ENCODE results near the gene POC1A. TPM values are rescaled to one million over a fixed set of nuclear protein-coding genes. Genes with fewer than 3 reads are reported as not detected.

The POC1A gene
- total RNA-seq, 1 experiment from 2014 or later = 16.1 TPM

DNA sequence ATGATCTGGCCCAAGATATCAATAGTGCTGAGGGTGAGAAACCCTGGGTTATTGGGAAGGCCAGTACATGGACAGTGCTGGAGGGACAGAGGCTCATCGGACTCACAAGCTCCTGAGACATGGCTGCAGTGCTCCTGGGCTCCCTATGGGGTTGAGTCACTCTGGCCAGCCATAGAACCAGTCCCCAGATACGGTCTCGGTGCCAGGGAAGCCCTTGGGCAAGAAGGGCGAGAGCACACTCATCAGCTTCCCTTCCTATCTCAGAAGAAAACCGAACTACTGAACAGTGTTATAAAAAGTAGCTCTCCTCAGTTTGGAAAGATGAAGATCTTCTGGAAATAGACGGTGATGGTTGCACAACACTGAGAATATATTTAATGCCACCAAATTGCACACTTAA is 34.4 kb downstream of the POC1A start:
- Histone ChIP-seq H3K27ac (ENCODE audit: low read depth, low read length, poor library complexity, severe bottlenecking) (no peak overlapping the region), H3K4me3 (ENCODE audit: low read depth, low read length, poor library complexity, severe bottlenecking) (no peak overlapping the region), H3K4me1 (ENCODE audit: insufficient read depth, low read length, poor library complexity, severe bottlenecking) (no peaks in the 10 kb centered on the region), H3K9me3 (ENCODE audit: low read depth, low read length, poor library complexity, severe bottlenecking) (no peaks in the 10 kb centered on the region), H3K36me3 (ENCODE audit: insufficient read depth, low read length, poor library complexity, severe bottlenecking) (peaks cover 2% of the 10 kb centered on the region), H3K27me3 (replicated peaks; ENCODE audit: insufficient read depth, low read depth, low read length, poor library complexity) (no peaks in the 10 kb centered on the region)
- no peak for DNase-seq (ENCODE audit: low spot score)
- BruUV-seq (replicated peaks) = no TSS peak
- POLR2A ChIA-PET (ENCODE audit: low non-redundant PET) = no interaction called here
- intact Hi-C loops (cut with micrococcal nuclease; ENCODE audit: unreplicated experiment) = no loop called here
- TF ChIP-seq EZH2 (IDR thresholded peaks at IDR 0.05; ENCODE audit: borderline replicate concordance, low read depth, low read length, poor library complexity, severe bottlenecking) (no peak), CTCF (conservative IDR thresholded peaks at IDR 0.05; ENCODE audit: low read depth, low read length) (no peak)
- CTCF ChIA-PET = no interaction called here

DNA sequence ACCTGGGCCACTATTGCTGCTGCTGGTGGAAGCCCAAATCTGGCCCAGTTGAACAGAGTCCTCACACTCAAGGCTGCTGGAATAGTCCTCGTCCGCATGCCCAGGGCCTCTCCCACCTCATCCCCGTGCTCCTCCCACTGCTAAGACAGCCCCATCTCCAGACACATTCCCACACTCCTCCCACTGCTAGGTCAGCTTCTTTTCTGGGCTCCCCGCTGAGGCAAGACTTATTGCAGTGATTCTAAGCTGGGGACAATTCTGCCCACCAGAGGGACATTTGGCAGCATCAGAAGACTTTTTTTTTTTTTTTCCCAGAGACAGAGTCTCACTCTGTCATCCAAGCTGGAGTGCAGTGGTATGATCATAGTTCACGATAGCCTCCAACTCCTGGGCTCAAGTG is 35.1 kb downstream of the POC1A start:
- intact Hi-C loops (cut with micrococcal nuclease; ENCODE audit: unreplicated experiment) = no loop called here
- Histone ChIP-seq H3K9me3 (ENCODE audit: low read depth, low read length, poor library complexity, severe bottlenecking) (no peaks in the 10 kb centered on the region), H3K36me3 (ENCODE audit: insufficient read depth, low read length, poor library complexity, severe bottlenecking) (peaks cover 2% of the 10 kb centered on the region), H3K4me1 (ENCODE audit: insufficient read depth, low read length, poor library complexity, severe bottlenecking) (no peaks in the 10 kb centered on the region), H3K4me3 (ENCODE audit: low read depth, low read length, poor library complexity, severe bottlenecking) (no peak overlapping the region), H3K27me3 (replicated peaks; ENCODE audit: insufficient read depth, low read depth, low read length, poor library complexity) (no peaks in the 10 kb centered on the region), H3K27ac (ENCODE audit: low read depth, low read length, poor library complexity, severe bottlenecking) (no peak overlapping the region)
- no peak for TF ChIP-seq CTCF (conservative IDR thresholded peaks at IDR 0.05; ENCODE audit: low read depth, low read length)
- TF ChIP-seq EZH2 (IDR thresholded peaks at IDR 0.05; ENCODE audit: borderline replicate concordance, low read depth, low read length, poor library complexity, severe bottlenecking) = no peak
- DNase-seq (ENCODE audit: low spot score) = peak; percentile 50
- no TSS peak for BruUV-seq (replicated peaks)
- ChIA-PET POLR2A (ENCODE audit: low non-redundant PET) (no interaction called here), CTCF (no interaction called here)

GRCh38 chr3:52118156-52118875 is 35.9 kb downstream of the POC1A start:
- no peak for DNase-seq (ENCODE audit: low spot score)
- BruUV-seq (replicated peaks) = no TSS peak
- TF ChIP-seq EZH2 (IDR thresholded peaks at IDR 0.05; ENCODE audit: borderline replicate concordance, low read depth, low read length, poor library complexity, severe bottlenecking) (no peak), CTCF (conservative IDR thresholded peaks at IDR 0.05; ENCODE audit: low read depth, low read length) (no peak)
- ChIA-PET CTCF (no interaction called here), POLR2A (ENCODE audit: low non-redundant PET) (no interaction called here)
- no peaks in the 10 kb centered on the region for H3K27me3 ChIP-seq (replicated peaks; ENCODE audit: insufficient read depth, low read depth, low read length, poor library complexity)
- no peaks in the 10 kb centered on the region for H3K4me1 ChIP-seq (ENCODE audit: insufficient read depth, low read length, poor library complexity, severe bottlenecking)
- no peak overlapping the region for H3K4me3 ChIP-seq (ENCODE audit: low read depth, low read length, poor library complexity, severe bottlenecking)
- peaks cover 2% of the 10 kb centered on the region for H3K36me3 ChIP-seq (ENCODE audit: insufficient read depth, low read length, poor library complexity, severe bottlenecking)
- no peaks in the 10 kb centered on the region for H3K9me3 ChIP-seq (ENCODE audit: low read depth, low read length, poor library complexity, severe bottlenecking)
- intact Hi-C loops (cut with micrococcal nuclease; ENCODE audit: unreplicated experiment) = no loop called here
- no peak overlapping the region for H3K27ac ChIP-seq (ENCODE audit: low read depth, low read length, poor library complexity, severe bottlenecking)

Measured in A673 (cell line).